Measurements from ENCODE around the gene TBC1D4.
A peak's percentile ranks its signal among the peaks of the same experiment; 100 is the strongest.

TBC1D4 gene

GRCh38 chr13:75299246-75299645 lies 182.7 kb downstream of the TBC1D4 start:
- Histone ChIP-seq H4K8ac (ENCODE audit: low read length) (no peak overlapping the region), H3K18ac (ENCODE audit: low read depth in 1 of 2, low read length in 2 of 2) (peak overlapping the region in 1 of 2 experiments; percentile 48), H3K27ac (ENCODE audit: low read length, poor library complexity, severe bottlenecking) (no peak overlapping the region), H3K27me3 (ENCODE audit: control insufficient read depth in 1 of 2, insufficient read depth in 1 of 2, low read length in 2 of 2) (no peaks in the 10 kb centered on the region), H4K91ac (ENCODE audit: low read length) (no peak overlapping the region), H3K14ac (ENCODE audit: low read length in 2 of 2) (no peak overlapping the region), H2BK5ac (ENCODE audit: low read depth, low read length, poor library complexity, severe bottlenecking) (no peak overlapping the region), H3K4me1 (ENCODE audit: control insufficient read depth, insufficient read depth, low read depth, low read length) (no peaks in the 10 kb centered on the region), H3K4me2 (ENCODE audit: low read length, poor library complexity, severe bottlenecking) (no peak overlapping the region), H2BK15ac (ENCODE audit: low read depth, poor library complexity, severe bottlenecking) (no peak overlapping the region), H2BK12ac (ENCODE audit: low read length in 2 of 2) (no peak overlapping the region), H3K9ac (ENCODE audit: low read length) (no peak overlapping the region), H3K4ac (ENCODE audit: low read depth in 1 of 2, low read length in 2 of 2) (no peak overlapping the region), H3K23ac (ENCODE audit: low read length in 2 of 2) (no peak overlapping the region), H3K36me3 (ENCODE audit: control insufficient read depth in 1 of 2, insufficient read depth in 2 of 2, low read depth in 1 of 2, low read length in 2 of 2) (peaks cover 0 to 13% of the 10 kb centered on the region in 2 experiments), H3K79me1 (replicated peaks; ENCODE audit: low read length, poor library complexity, severe bottlenecking) (no peaks in the 10 kb centered on the region), H2AK5ac (ENCODE audit: low read length, severe bottlenecking) (no peak overlapping the region), H3K9me3 (ENCODE audit: control insufficient read depth, low read length) (no peaks in the 10 kb centered on the region), H2AFZ (ENCODE audit: low read depth, low read length) (no peak overlapping the region), H3K4me3 (ENCODE audit: insufficient read depth in 1 of 2, low read depth in 1 of 2, low read length in 2 of 2) (no peak overlapping the region), H2BK120ac (ENCODE audit: low read depth, low read length) (no peak overlapping the region)
- 88% methylated on average over 5 of the region's 5 CpGs for WGBS
- no peak for DNase-seq

- no peak overlapping the region for H3K4ac ChIP-seq (ENCODE audit: low read depth in 1 of 2, low read length in 2 of 2)
- no peak overlapping the region for H2AFZ ChIP-seq (ENCODE audit: low read depth, low read length)
- H4K91ac ChIP-seq (ENCODE audit: low read length): no peak overlapping the region
- no peak overlapping the region for H2BK5ac ChIP-seq (ENCODE audit: low read depth, low read length, poor library complexity, severe bottlenecking)
- H3K4me3 ChIP-seq (ENCODE audit: insufficient read depth in 1 of 2, low read depth in 1 of 2, low read length in 2 of 2): no peak overlapping the region
- no peak overlapping the region for H3K4me2 ChIP-seq (ENCODE audit: low read length, poor library complexity, severe bottlenecking)
- 64% methylated on average over 1 of the region's 1 CpG for WGBS
- no peak overlapping the region for H2BK120ac ChIP-seq (ENCODE audit: low read depth, low read length)
- peak overlapping the region in 1 of 2 experiments; percentile 12 for H3K18ac ChIP-seq (ENCODE audit: low read depth in 1 of 2, low read length in 2 of 2)
- H3K36me3 ChIP-seq (ENCODE audit: control insufficient read depth in 1 of 2, insufficient read depth in 2 of 2, low read depth in 1 of 2, low read length in 2 of 2): peaks cover 0 to 19% of the 10 kb centered on the region in 2 experiments
- H2BK12ac ChIP-seq (ENCODE audit: low read length in 2 of 2): no peak overlapping the region
- H3K79me1 ChIP-seq (replicated peaks; ENCODE audit: low read length, poor library complexity, severe bottlenecking): no peaks in the 10 kb centered on the region
- H3K23ac ChIP-seq (ENCODE audit: low read length in 2 of 2): no peak overlapping the region
- no peak overlapping the region for H2BK15ac ChIP-seq (ENCODE audit: low read depth, poor library complexity, severe bottlenecking)
- H2AK5ac ChIP-seq (ENCODE audit: low read length, severe bottlenecking): no peak overlapping the region
- no peak overlapping the region for H3K14ac ChIP-seq (ENCODE audit: low read length in 2 of 2)
- no peak overlapping the region for H3K9ac ChIP-seq (ENCODE audit: low read length)
- DNase-seq: no peak
- no peaks in the 10 kb centered on the region for H3K4me1 ChIP-seq (ENCODE audit: control insufficient read depth, insufficient read depth, low read depth, low read length)
- no peak overlapping the region for H3K27ac ChIP-seq (ENCODE audit: low read length, poor library complexity, severe bottlenecking)
- no peaks in the 10 kb centered on the region for H3K9me3 ChIP-seq (ENCODE audit: control insufficient read depth, low read length)
- H4K8ac ChIP-seq (ENCODE audit: low read length): no peak overlapping the region
- no peaks in the 10 kb centered on the region for H3K27me3 ChIP-seq (ENCODE audit: control insufficient read depth in 1 of 2, insufficient read depth in 1 of 2, low read length in 2 of 2)
Measured at GRCh38 chr13:75296641-75297040, 185.3 kb downstream of the TBC1D4 start.

- no peak overlapping the region for H3K4me3 ChIP-seq (ENCODE audit: insufficient read depth in 1 of 2, low read depth in 1 of 2, low read length in 2 of 2)
- H3K9me3 ChIP-seq (ENCODE audit: control insufficient read depth, low read length): no peaks in the 10 kb centered on the region
- H3K36me3 ChIP-seq (ENCODE audit: control insufficient read depth in 1 of 2, insufficient read depth in 2 of 2, low read depth in 1 of 2, low read length in 2 of 2): peaks cover 0 to 28% of the 10 kb centered on the region in 2 experiments
- H3K14ac ChIP-seq (ENCODE audit: low read length in 2 of 2): no peak overlapping the region
- no peak for DNase-seq
- no peak overlapping the region for H2AK5ac ChIP-seq (ENCODE audit: low read length, severe bottlenecking)
- no peak overlapping the region for H3K18ac ChIP-seq (ENCODE audit: low read depth in 1 of 2, low read length in 2 of 2)
- no peak overlapping the region for H3K4ac ChIP-seq (ENCODE audit: low read depth in 1 of 2, low read length in 2 of 2)
- H3K27me3 ChIP-seq (ENCODE audit: control insufficient read depth in 1 of 2, insufficient read depth in 1 of 2, low read length in 2 of 2): no peaks in the 10 kb centered on the region
- no peak overlapping the region for H3K27ac ChIP-seq (ENCODE audit: low read length, poor library complexity, severe bottlenecking)
- no peak overlapping the region for H3K23ac ChIP-seq (ENCODE audit: low read length in 2 of 2)
- no peak overlapping the region for H2AFZ ChIP-seq (ENCODE audit: low read depth, low read length)
- H4K8ac ChIP-seq (ENCODE audit: low read length): no peak overlapping the region
- no CpG with 5 or more reads among the region's 3 CpGs for WGBS
- H3K4me2 ChIP-seq (ENCODE audit: low read length, poor library complexity, severe bottlenecking): no peak overlapping the region
- H4K91ac ChIP-seq (ENCODE audit: low read length): no peak overlapping the region
- no peak overlapping the region for H2BK120ac ChIP-seq (ENCODE audit: low read depth, low read length)
- H3K79me1 ChIP-seq (replicated peaks; ENCODE audit: low read length, poor library complexity, severe bottlenecking): no peaks in the 10 kb centered on the region
- no peak overlapping the region for H2BK15ac ChIP-seq (ENCODE audit: low read depth, poor library complexity, severe bottlenecking)
- no peak overlapping the region for H2BK5ac ChIP-seq (ENCODE audit: low read depth, low read length, poor library complexity, severe bottlenecking)
- no peak overlapping the region for H2BK12ac ChIP-seq (ENCODE audit: low read length in 2 of 2)
- H3K4me1 ChIP-seq (ENCODE audit: control insufficient read depth, insufficient read depth, low read depth, low read length): no peaks in the 10 kb centered on the region
- no peak overlapping the region for H3K9ac ChIP-seq (ENCODE audit: low read length)
Measured at GRCh38 chr13:75295201-75295600, 186.8 kb downstream of the TBC1D4 start.

GRCh38 chr13:75294110-75294509 lies 187.9 kb downstream of the TBC1D4 start:
- H2BK5ac ChIP-seq (ENCODE audit: low read depth, low read length, poor library complexity, severe bottlenecking): no peak overlapping the region
- H3K14ac ChIP-seq (ENCODE audit: low read length in 2 of 2): no peak overlapping the region
- H3K23ac ChIP-seq (ENCODE audit: low read length in 2 of 2): no peak overlapping the region
- no peak overlapping the region for H3K4me3 ChIP-seq (ENCODE audit: insufficient read depth in 1 of 2, low read depth in 1 of 2, low read length in 2 of 2)
- H3K27me3 ChIP-seq (ENCODE audit: control insufficient read depth in 1 of 2, insufficient read depth in 1 of 2, low read length in 2 of 2): no peaks in the 10 kb centered on the region
- H3K4me2 ChIP-seq (ENCODE audit: low read length, poor library complexity, severe bottlenecking): no peak overlapping the region
- no peak overlapping the region for H2AK5ac ChIP-seq (ENCODE audit: low read length, severe bottlenecking)
- H2BK12ac ChIP-seq (ENCODE audit: low read length in 2 of 2): no peak overlapping the region
- H4K91ac ChIP-seq (ENCODE audit: low read length): no peak overlapping the region
- H3K4ac ChIP-seq (ENCODE audit: low read depth in 1 of 2, low read length in 2 of 2): no peak overlapping the region
- no peaks in the 10 kb centered on the region for H3K9me3 ChIP-seq (ENCODE audit: control insufficient read depth, low read length)
- H4K8ac ChIP-seq (ENCODE audit: low read length): no peak overlapping the region
- H3K36me3 ChIP-seq (ENCODE audit: control insufficient read depth in 1 of 2, insufficient read depth in 2 of 2, low read depth in 1 of 2, low read length in 2 of 2): peaks cover 0 to 28% of the 10 kb centered on the region in 2 experiments
- H3K79me1 ChIP-seq (replicated peaks; ENCODE audit: low read length, poor library complexity, severe bottlenecking): no peaks in the 10 kb centered on the region
- DNase-seq: no peak
- no peak overlapping the region for H2BK15ac ChIP-seq (ENCODE audit: low read depth, poor library complexity, severe bottlenecking)
- H3K9ac ChIP-seq (ENCODE audit: low read length): no peak overlapping the region
- no peak overlapping the region for H3K27ac ChIP-seq (ENCODE audit: low read length, poor library complexity, severe bottlenecking)
- H3K4me1 ChIP-seq (ENCODE audit: control insufficient read depth, insufficient read depth, low read depth, low read length): no peaks in the 10 kb centered on the region
- H2BK120ac ChIP-seq (ENCODE audit: low read depth, low read length): no peak overlapping the region
- H2AFZ ChIP-seq (ENCODE audit: low read depth, low read length): no peak overlapping the region
- no peak overlapping the region for H3K18ac ChIP-seq (ENCODE audit: low read depth in 1 of 2, low read length in 2 of 2)
